OCI-LY1 (cell line): Measurements from ENCODE around the gene TCL1A.

ENCODE experiments used
- CTCF ChIP-seq: fragments of 200-600 bp; sonication (generic), shearing (Covaris generic); IDR thresholded peaks from 2 replicates; pipeline ENCODE4 v1.5.1; 2017; ENCODE audit warnings: mild to moderate bottlenecking, antibody characterized with exemption, low read length, moderate library complexity, mixed read lengths
- EZH2 ChIP-seq: fragments of 200-600 bp; sonication (generic), shearing (Covaris generic); IDR thresholded peaks from 2 replicates; pipeline ENCODE4 v1.8.0; 2017; ENCODE audit warnings: borderline replicate concordance, mixed run types, mild to moderate bottlenecking, antibody characterized with exemption, low read length, moderate library complexity, mixed read lengths

- TF ChIP-seq CTCF (no peak), EZH2 (no peak)
Observed at GRCh38 chr14:95677179-95677835, 36.6 kb downstream of the TCL1A start.
